Anterior cingulate cortex (tissue), 58 donors: ENCODE results near the gene FAM170B.

ENCODE experiments used
- DNase-seq, 58 donors: peaks; one replicate each; lab custom pipeline; 2025; lab: John Stamatoyannopoulos, UW

Gene FAM170B

DNA sequence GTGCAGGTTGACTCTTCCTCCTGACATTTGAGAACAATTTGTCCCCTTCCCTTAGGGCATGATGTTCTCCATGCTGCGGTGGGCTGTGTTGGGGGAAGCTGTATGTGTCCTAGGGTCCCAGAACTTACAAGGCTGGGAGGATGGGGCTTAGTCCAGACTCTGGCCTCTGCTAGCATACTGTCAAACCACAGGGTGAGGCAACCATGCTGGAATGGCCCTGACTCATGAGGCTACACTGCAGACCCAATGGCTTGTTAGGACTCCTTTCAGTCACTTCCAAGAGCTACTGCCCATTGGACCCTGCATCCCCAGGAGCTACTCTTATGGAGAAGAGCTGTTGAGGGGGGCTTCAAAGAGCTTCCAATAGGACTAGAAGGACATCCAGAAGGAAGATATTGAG lies 20.1 kb upstream of the FAM170B start:
- no peak for DNase-seq

DNA sequence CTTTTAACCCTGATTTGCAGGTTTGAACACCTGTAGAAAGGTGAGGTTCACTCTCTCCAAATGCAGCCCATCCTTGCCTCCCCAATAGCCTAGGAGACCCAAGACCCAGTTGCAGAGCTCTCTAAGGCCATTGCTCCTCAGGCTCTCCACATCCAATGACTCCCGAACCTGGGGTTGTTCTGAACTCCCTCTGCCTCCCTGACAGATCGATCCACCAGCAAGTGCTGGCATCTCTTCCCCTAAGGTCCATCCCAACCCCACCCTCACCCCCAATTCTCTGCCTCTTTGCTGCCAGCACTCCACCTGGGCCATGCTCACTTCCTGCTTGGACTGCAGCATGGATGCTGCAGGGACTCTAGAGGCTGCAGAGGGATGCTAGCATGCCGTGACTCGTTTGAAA lies 19.3 kb upstream of the FAM170B start:
- no peak for DNase-seq

DNA sequence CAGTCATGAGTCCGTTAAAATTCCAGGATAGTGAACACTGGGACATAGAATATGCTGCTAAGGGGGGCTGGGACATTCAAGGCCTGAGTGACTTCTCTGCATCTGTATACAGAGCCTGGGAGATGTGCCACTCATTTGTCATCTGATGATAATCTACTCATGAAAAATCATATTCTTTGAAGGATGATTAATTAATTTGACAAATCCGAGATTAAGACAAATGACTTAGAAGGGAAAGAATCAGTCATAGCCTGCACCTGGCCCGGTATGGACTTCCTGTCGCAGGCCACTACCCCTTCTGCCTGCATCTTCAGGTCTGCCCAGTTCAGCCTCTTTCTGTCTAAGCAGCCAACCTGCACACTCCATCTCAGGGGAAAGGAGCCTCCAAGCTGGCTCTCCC lies 18.8 kb upstream of the FAM170B start:
- no peak for DNase-seq

DNA sequence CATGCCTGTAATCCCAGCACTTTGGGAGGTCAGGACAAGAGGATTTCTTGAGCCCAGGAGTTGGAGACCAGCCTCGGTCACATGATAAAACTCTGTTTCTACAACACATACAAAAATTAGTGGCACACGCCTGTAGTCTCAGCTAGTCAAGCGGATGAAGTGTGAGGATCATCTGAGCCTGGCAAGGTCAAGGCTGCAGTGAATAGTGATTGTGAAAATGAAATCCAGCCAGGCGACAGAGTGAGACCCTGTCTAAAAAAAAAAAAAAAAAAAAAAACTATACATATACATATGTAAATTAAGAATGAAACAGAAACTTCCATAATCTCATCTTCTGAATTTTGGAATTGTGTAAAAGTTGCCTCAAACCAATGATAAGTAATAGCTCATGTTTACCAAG lies 18.2 kb upstream of the FAM170B start:
- DNase-seq, result no peak

DNA sequence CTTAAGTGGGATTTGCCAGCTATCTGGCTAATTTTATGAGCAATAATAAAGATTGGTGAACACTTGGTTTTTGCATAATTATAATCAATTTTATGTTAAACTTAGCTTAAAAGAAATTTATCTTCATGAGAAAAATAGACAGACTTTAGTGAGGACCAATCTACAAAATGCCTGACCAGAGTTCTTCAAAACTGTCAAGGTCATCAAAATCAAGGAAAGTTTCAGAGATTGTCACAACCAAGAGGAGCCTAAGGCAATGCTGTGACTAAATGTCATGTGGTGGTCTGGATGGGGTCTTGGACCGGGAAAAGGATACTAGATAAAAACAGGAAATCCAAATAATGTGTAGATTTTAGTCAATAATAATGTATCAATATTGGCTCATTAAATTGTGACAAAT lies 17.7 kb upstream of the FAM170B start:
- no peak for DNase-seq

DNA sequence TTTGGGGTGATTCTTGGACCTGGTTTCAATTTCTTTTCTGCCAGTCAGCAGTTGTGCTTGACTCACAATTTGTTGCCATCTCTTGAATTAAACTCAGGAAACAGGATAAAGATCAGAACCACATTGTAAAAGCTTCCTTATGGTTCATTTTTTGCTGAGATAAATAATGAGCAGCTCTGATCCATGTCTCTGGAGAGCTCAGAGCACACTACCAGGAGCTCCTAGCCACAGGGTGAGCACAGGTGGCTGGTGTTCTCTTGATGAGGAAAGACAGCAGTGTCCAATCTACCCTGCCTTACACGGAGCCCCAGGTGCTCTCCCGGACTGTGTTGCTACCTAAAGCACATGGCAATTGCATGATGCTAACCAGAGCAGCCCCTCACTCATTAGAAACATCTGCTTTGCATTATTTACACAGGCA lies 17.2 kb upstream of the FAM170B start:
- no peak for DNase-seq

DNA sequence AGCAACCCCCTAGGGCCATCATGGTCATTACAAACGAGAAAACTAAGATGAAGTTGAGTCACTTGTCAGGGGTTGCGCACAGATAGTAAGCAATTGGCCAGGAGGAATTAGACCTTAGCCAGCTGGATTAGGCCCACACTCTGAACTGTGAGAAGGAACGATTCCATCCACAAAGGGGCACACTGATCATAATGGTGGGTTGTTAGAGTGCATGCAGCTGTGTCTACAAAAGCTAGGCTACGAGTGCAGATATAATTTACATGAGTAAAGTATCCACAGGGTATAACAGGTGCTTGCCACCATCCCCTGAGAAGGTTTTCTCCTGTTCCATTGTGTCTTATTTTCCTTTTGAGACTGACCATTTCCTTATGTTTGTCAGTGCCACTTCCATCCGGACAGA lies 16.6 kb upstream of the FAM170B start:
- DNase-seq, result no peak

DNA sequence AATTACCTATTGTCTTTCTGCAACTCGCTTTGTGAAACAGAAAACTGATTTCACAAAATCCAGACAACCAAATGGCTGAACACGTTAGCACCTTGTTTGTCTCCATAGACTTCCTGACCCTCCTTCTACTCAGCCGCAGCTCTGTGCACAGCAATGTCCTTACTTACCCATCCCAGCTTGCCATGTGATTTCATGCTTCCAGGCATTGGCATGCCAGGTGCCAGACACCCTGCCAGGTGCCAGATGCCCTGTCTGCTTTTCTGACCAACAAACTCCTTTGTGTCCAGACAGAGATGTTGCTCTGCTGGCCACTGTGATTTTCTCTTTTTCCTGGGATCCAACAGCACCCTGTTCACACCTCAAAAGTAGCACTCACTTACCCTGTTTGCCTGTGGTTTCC lies 16.1 kb upstream of the FAM170B start:
- no peak for DNase-seq

DNA sequence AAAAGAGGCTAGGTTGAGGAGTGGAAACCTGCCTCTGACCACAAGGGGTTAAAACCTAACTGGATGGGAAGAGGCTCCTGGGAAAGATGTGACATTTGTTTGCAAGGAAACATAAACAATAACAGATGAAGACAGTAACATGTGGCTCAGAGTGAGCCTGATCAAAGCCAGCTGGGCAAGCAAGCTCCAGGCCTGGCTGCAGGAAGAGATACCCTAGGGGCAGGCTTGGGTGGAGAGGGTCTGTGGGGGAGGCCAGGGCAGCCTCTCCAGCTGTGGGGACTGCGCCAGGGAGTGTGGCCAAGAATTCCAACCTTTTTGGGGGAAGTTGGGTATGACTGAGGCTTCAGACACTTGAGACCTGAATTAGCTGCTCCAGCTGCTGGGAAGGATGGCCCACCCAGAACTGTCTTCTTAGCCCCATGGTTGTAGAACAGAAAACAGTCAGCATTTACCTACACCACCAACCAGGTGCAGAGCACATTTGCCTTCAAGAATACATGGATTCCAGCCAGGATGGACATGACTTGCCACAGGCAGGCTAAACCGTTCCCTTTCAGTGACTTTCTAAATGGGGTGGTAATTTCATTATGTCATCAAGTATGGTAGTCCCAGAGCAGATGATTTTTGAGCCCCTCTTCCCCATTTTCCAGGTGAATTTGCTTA lies 10.4 kb upstream of the FAM170B start:
- DNase-seq, result no peak

DNA sequence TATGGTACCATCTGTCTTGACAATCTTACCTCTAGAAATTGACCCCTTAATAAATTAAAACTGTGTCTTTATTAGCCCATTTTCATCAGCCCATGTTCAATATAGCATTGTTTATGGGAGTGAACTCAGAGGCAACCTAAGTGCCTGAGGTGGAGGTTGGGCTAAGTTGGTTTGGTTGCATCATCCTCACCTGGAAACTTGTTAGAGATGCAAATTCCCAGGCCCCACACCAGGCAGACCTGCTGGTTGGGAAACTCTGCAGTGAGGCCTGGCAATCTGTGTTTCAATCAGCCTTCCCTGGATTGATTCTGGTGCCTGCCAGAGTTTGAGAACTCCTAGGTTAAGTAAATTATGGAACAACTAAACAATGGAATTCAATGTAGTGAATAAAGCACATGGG lies 9.4 kb upstream of the FAM170B start:
- no peak for DNase-seq

DNA sequence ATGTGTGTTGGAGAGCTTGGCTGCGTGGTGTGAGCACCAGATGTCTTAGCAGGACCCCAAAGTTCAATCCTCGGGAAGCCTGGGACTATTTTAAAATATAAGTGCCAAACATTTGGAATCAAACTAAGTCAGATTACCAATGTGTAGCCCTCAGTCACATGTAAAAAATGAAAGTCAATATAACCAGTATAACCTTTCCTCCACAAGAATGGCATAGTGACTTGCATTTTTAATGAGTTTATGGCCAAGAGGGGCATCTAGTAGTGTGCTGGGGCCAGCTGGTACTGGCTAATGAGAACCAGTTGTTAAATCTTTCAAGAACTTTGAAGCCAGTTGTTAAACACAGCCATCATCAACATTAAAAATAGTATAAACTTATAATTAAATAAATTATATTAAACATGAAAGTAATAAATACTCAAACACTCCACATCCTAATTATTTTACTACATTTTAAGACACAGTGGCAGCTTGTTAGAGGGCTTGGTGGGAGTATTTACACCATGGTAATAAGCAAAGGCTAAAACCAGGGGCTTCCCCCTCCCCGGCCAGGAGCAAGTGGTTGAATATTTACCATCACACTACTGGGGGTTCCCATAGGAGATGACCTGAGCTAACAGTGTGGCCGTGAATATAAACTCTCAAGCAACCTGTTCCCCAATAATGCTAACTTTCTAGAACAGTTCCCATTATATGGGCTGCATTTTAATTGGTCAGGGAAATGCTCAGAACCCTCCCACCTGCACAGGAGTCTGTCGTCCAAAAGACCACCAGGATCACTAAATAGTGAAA lies 7.9 kb upstream of the FAM170B start:
- no peak for DNase-seq

DNA sequence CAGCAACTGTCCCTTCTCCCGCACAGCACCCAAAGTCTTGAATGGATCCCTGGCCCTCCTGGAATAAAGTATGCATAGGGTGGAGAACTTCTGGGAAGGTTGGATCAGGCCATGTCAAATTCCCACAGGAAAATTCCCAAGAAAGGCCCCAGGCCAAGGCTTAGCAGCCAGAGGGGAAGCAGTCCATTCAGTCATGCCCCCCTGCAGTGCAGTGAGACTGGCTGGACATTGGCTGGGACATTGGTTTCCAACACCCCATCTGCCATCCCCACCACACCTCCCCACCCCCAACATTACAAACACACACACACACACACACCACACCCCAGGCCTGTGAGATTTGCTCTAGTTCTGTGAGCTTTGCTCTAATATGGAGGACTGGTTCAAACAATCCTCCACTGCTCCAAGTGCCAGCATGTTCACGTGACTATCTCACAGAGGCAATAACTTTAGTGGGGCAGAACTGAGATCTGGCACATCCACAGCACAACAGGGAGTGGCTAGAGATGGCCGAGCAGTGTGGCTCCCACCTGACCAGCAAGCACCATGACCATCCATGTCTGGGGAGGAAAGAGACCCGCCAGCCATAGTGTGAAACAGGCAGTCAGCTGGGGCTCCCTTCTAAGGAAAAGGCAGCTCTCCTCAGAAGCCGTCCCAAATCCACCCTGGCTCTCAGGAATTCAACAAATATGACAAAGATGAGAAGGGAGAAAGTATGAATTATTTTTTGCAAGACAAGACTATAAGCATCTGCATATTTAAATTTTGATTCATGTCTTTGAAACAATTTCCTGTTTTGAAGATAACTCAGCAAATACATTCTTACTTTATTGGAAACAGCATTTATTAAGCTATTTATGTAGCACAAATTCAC lies 6.7 kb upstream of the FAM170B start:
- no peak for DNase-seq

DNA sequence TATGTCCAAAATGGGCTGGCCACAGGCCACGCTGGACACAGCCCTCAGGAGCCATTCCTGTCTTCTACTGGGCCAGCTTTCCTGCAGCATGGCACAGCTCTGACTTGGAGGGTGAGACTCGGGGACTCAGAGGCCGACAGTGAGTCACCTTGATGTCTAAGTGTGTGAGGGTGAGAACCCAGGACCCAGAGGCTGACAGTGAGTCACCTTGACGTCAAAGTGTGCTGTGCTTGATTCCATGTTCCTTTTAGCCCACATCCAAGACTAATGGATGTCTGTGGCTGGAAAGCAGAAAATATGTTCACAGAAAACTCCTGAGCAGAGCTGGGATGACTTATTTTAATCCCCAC lies 6.0 kb upstream of the FAM170B start:
- DNase-seq, result no peak

DNA sequence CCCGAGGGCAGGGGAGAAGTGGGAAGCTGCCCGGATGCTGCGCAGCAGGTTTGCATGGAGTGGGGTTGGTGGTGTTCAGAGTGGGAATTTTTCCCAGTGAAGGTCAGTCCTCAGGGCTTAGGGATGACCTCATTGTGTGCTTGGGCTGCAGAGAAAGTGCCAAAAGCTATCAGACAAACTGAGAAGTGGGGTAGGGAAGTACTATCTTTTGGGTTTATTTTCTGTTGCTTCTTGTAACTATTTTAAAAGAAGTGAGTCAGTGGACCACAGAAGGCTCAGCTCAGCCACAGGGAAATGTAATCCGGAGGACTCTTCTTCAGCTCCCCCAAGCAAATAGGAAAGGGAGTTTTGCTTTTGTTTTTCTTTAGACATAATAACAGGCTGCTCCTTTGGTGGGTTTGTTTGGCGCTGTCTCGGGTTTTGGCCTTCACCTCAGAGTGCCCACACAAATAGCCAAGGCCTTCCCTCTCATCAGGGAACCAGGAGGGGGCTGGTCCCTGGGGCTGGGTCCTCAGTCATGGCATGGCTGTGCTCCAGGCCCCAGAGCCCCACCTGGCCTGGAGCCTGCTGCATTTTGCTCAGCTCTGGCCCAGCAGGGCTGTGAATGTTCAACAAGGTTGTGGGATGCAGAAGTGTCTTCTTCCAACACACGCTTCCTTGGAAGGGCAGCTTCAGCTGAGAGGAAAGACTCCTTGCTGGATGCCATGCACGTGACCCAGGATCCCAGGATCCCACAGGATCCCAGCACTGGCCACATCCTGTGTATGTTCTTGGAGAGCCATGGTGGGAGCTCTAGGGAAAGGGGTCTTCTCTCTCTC lies 5.4 kb upstream of the FAM170B start:
- no peak for DNase-seq

DNA sequence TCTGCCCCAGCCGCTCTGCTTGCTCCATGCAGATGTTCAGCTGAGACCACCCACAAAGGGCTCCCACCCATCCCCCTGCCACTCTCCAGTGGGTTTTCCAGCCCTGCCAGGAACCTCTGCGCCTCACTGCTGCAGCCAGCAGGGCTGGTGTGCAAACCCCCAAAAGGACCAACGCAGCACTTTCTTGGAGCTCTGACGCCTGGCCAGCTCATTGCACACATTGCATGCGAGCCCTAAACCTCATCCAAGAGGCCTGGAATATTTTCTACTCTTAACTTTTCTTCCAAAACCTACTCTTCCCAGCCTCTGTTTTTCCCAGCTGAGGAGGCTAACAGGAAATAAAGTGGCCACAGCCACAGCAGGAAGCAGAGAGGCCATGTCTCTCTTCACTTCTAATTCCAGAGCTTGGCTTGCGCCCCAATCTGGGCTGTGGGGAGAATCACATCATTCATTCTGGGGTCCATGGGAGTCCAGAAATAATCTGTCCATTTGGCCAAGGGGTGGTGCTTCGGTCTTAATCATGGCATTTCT lies 4.6 kb upstream of the FAM170B start:
- DNase-seq, result no peak

DNA sequence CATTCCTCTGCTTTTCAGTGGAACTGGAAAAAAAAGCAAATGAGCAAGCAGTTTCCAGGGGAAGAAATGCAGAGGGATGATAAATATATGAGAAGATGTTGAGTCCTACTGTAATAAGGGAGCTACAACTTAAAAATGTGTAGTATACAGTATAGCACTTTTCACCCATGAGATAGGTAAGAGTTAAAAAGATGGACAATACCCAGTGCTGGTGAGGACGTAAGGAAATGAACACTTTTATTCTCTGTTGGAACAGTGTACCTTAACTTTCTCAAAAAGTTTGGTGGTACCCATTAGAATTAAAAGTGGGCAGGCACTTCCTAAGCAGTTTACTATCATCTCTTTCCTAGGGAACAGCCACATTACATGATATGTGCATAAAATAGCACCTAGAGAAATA lies 2.7 kb upstream of the FAM170B start:
- DNase-seq, result no peak

DNA sequence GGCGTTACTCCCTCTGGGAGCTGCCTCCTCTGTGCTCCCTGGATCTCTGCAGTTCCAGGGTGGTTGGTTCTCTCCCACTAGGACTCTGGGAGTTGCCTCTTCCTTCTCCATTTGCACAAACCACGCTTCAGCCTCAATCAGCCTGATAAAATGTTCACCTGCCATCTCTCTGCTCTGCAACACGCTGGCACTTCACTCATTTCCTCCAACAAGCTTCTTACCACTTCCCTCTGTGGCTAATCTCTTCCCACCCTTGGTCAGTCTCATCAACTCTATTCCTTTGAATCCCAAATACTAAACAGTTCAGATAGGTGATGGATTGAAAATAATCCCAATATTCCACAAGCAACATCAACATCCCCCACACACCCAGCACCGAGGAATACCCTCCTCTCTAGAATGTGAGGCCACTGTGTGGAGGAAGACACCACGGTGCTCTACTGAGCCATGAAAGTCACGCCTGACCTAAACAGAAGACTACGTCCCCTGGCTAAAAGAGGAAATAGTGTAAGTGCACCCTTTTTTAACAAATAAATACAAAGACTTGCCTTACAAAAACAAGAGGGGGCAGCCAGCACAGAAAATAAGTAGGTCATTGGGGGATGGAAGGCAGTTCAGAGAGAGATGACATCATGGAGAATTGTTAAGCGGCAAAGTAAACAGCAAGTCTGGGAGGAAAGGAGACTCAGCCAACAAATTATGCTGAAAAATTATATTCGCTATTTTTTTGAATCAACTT lies 1.9 kb upstream of the FAM170B start:
- no peak for DNase-seq

DNA sequence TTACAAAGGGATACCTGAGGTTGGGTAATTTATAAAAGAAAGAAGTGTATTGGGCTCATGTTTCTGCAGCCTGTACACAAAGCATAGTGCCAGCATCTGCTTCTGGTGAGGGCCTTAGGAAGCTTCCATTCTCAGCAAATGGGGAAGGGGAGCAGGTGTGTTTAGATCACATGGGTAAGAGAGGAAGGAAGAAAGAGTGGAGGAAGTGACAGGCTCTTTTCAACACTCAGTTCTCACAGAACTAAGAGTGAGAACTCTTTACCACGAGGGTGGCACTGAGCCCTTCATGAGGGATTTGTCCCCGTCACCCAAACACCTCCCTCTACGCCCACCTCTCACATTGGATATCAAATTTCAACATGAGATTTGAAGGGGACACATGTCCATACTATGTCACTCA lies 506 bp upstream of the FAM170B start:
- no peak for DNase-seq

DNA sequence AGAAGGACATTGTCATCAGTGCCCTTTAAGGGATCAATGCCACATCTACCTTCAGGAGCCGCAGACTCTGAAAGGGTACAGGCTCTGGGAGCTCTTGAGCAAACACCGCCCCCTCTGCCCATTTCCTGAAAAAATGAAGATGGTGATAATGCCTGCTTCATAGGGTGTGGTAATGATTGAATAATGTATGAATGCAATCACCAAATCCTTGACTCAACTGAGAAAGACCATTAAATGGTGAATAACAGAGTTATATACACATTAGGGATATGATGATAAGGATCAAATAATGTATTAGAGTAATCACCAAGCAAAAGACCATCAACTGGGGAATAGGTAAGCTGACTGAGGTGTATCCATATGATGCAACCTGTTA lies 1.5 kb downstream of the FAM170B start:
- no peak for DNase-seq
